ENCODE results near the gene CYP19A1.

The CYP19A1 gene

DNA sequence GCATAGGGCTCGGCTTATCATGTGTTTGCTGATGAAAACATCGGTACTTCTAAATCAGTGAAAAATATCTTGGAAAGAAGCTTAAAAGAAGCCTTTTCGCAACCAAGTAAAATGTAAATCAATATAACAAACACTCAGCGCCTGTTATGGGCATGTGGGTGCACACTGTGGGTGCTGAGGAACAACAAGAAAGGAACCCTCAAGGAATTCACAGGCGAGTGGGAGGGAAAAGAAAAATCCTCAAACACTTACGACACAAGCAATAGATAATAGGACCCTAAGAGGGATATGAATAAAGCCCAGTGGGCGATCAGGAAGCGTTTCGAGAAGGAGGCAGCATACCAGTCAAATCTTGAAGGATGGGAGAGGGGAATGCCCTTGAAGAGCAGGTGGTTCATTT, 25.0 kb upstream of the CYP19A1 start:
- Histone ChIP-seq H3K4me3 (IDR thresholded peaks at IDR 0.05; ENCODE audit: insufficient read depth, low read depth, low read length) (no peak overlapping the region), H3K9ac (no peak overlapping the region), H3K4me2 (no peak overlapping the region), H3K79me2 (ENCODE audit: insufficient read depth, low read depth) (no peaks in the 10 kb centered on the region), H3K27ac (no peak overlapping the region), H4K20me1 (ENCODE audit: insufficient read depth) (no peaks in the 10 kb centered on the region), H3K4me1 (ENCODE audit: low read depth, poor library complexity, severe bottlenecking) (peaks cover under 1% of the 10 kb centered on the region), H2AFZ (ENCODE audit: low read depth) (no peak overlapping the region), H3K36me3 (ENCODE audit: insufficient read depth) (no peaks in the 10 kb centered on the region), H3K27me3 (ENCODE audit: insufficient read depth, low read depth) (no peaks in the 10 kb centered on the region)
- TF ChIP-seq, protein P1, sequence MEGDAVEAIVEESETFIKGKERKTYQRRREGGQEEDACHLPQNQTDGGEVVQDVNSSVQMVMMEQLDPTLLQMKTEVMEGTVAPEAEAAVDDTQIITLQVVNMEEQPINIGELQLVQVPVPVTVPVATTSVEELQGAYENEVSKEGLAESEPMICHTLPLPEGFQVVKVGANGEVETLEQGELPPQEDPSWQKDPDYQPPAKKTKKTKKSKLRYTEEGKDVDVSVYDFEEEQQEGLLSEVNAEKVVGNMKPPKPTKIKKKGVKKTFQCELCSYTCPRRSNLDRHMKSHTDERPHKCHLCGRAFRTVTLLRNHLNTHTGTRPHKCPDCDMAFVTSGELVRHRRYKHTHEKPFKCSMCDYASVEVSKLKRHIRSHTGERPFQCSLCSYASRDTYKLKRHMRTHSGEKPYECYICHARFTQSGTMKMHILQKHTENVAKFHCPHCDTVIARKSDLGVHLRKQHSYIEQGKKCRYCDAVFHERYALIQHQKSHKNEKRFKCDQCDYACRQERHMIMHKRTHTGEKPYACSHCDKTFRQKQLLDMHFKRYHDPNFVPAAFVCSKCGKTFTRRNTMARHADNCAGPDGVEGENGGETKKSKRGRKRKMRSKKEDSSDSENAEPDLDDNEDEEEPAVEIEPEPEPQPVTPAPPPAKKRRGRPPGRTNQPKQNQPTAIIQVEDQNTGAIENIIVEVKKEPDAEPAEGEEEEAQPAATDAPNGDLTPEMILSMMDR (conservative IDR thresholded peaks at IDR 0.05; ENCODE audit: low read depth, low read length), result no peak

DNA sequence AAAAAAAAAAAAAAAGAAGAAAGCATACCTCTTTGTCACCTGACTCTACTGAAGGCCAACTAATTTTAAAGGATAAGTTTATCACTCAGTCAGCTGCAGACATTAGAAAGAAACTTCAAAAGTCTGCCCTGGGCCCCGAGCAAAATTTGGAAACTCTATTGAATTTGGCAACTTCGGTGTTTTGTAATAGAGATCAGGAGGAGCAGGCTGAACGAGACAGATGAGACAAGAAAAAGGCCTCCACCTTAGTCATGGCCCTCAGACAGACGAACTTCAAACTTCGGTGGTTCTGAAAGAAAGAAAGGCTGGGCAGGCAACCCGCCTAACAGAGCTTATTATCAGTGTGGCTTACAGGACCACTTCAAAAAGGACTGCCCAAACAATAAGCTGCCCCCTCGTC, 21.6 kb upstream of the CYP19A1 start:
- Histone ChIP-seq H3K4me3 (IDR thresholded peaks at IDR 0.05; ENCODE audit: insufficient read depth, low read depth, low read length) (no peak overlapping the region), H3K36me3 (ENCODE audit: insufficient read depth) (no peaks in the 10 kb centered on the region), H2AFZ (ENCODE audit: low read depth) (no peak overlapping the region), H3K9ac (no peak overlapping the region), H3K27me3 (ENCODE audit: insufficient read depth, low read depth) (no peaks in the 10 kb centered on the region; the same call in 1 of the 2 replicates), H3K27ac (no peak overlapping the region), H3K4me1 (ENCODE audit: low read depth, poor library complexity, severe bottlenecking) (no peaks in the 10 kb centered on the region), H4K20me1 (ENCODE audit: insufficient read depth) (no peaks in the 10 kb centered on the region), H3K4me2 (no peak overlapping the region), H3K79me2 (ENCODE audit: insufficient read depth, low read depth) (no peaks in the 10 kb centered on the region)
- TF ChIP-seq, protein P1 (conservative IDR thresholded peaks at IDR 0.05; ENCODE audit: low read depth, low read length), result no peak

DNA sequence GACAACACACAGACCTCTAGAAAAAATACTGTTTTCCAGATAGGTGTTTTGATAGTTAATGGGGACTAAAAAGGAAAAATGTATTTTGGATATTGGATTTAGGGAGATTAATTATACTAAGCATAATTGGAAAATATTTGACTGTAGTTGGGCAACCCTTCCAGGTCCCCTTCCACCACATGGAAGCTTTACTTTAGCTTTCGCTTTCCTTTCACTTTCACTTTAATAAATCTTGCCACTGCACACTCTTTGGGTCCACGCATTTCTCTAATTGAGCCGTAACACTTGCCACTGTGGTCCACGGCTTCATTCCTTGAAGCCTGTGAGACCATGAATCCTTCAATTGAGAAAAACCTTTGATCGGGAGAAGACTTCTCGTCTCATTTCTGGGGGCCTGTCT, 18.6 kb upstream of the CYP19A1 start:
- no peak overlapping the region for H3K4me3 ChIP-seq (IDR thresholded peaks at IDR 0.05; ENCODE audit: insufficient read depth, low read depth, low read length)
- no peaks in the 10 kb centered on the region for H3K79me2 ChIP-seq (ENCODE audit: insufficient read depth, low read depth)
- no peaks in the 10 kb centered on the region for H3K4me1 ChIP-seq (ENCODE audit: low read depth, poor library complexity, severe bottlenecking)
- no peak overlapping the region for H2AFZ ChIP-seq (ENCODE audit: low read depth)
- no peak overlapping the region for H3K9ac ChIP-seq
- no peak overlapping the region for H3K27ac ChIP-seq
- H3K27me3 ChIP-seq (ENCODE audit: insufficient read depth, low read depth), result no peaks in the 10 kb centered on the region; the same call in 1 of the 2 replicates
- TF ChIP-seq, protein P1 (conservative IDR thresholded peaks at IDR 0.05; ENCODE audit: low read depth, low read length), result no peak
- no peaks in the 10 kb centered on the region for H4K20me1 ChIP-seq (ENCODE audit: insufficient read depth)
- H3K36me3 ChIP-seq (ENCODE audit: insufficient read depth), result no peaks in the 10 kb centered on the region
- no peak overlapping the region for H3K4me2 ChIP-seq

DNA sequence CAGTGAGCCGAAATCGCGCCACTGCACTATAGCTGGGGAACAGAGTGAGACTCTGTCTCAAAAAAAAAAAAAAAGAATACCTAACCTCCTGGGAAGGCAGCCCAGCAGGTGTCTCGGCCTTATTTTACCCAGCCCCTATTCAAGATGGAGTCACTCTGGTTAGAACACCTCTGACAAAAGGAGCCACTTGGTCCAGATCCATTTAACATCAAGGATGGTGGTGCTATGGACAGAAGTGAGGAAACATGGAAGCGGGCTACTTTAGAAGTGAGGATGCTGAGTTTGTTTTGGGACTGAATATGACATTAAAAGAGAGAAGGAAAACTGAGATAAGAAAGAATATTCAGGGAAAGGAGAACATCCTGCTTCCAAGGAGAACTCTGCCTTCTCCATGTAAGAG, 17.8 kb upstream of the CYP19A1 start:
- TF ChIP-seq, protein P1 (conservative IDR thresholded peaks at IDR 0.05; ENCODE audit: low read depth, low read length), result no peak
- no peaks in the 10 kb centered on the region for H4K20me1 ChIP-seq (ENCODE audit: insufficient read depth)
- no peak overlapping the region for H2AFZ ChIP-seq (ENCODE audit: low read depth)
- H3K36me3 ChIP-seq (ENCODE audit: insufficient read depth), result no peaks in the 10 kb centered on the region
- H3K9ac ChIP-seq, result no peak overlapping the region
- H3K27me3 ChIP-seq (ENCODE audit: insufficient read depth, low read depth), result no peaks in the 10 kb centered on the region; the same call in 1 of the 2 replicates
- H3K4me2 ChIP-seq, result no peak overlapping the region
- no peak overlapping the region for H3K4me3 ChIP-seq (IDR thresholded peaks at IDR 0.05; ENCODE audit: insufficient read depth, low read depth, low read length)
- H3K79me2 ChIP-seq (ENCODE audit: insufficient read depth, low read depth), result no peaks in the 10 kb centered on the region
- peaks cover 2% of the 10 kb centered on the region for H3K4me1 ChIP-seq (ENCODE audit: low read depth, poor library complexity, severe bottlenecking)
- no peak overlapping the region for H3K27ac ChIP-seq

Measured in KMS-11 (cell line).